HAP-1 (cell line): Measurements from ENCODE around the gene GNG2.

Experiments used
- DNase-seq, 2 experiments: peaks; one replicate each; pipeline ENCODE4 v3.0.0-alpha.2; 2016 to 2020; ENCODE audit warnings: low spot score in 2 of 2
- H3K27me3 ChIP-seq: fragments of 250-450 bp; sonication (Bioruptor Pico); 2 replicates; pipeline ENCODE4 v1.5.1; 2020; ENCODE audit warnings: low read depth, mild to moderate bottlenecking, moderate library complexity
- H3K36me3 ChIP-seq: fragments of 250-450 bp; sonication (Bioruptor Pico); replicated peaks from 2 replicates; pipeline ENCODE4 v1.5.1; 2020; ENCODE audit warnings: mild to moderate bottlenecking
- H3K4me1 ChIP-seq: fragments of 250-450 bp; sonication (Bioruptor Pico); 2 replicates; pipeline ENCODE4 v1.5.1; 2020; ENCODE audit warnings: mild to moderate bottlenecking
- H3K4me3 ChIP-seq: fragments of 250-450 bp; sonication (Bioruptor Pico); 2 replicates; pipeline ENCODE4 v1.5.1; 2020; ENCODE audit warnings: mild to moderate bottlenecking, moderate library complexity
- H3K9me3 ChIP-seq: fragments of 250-450 bp; sonication (Bioruptor Pico); 2 replicates; pipeline ENCODE4 v1.5.1; 2020; ENCODE audit warnings: mild to moderate bottlenecking, moderate library complexity
- in situ Hi-C: fragments of 300-500 bp; cut with MboI; formaldehyde crosslinking; loops from 3 replicates; pipeline ENCODE4 v1.14.3; 2020; ENCODE audit warnings: low sequenced_read_pairs, inconsistent platforms, mixed read lengths

The GNG2 gene

DNA sequence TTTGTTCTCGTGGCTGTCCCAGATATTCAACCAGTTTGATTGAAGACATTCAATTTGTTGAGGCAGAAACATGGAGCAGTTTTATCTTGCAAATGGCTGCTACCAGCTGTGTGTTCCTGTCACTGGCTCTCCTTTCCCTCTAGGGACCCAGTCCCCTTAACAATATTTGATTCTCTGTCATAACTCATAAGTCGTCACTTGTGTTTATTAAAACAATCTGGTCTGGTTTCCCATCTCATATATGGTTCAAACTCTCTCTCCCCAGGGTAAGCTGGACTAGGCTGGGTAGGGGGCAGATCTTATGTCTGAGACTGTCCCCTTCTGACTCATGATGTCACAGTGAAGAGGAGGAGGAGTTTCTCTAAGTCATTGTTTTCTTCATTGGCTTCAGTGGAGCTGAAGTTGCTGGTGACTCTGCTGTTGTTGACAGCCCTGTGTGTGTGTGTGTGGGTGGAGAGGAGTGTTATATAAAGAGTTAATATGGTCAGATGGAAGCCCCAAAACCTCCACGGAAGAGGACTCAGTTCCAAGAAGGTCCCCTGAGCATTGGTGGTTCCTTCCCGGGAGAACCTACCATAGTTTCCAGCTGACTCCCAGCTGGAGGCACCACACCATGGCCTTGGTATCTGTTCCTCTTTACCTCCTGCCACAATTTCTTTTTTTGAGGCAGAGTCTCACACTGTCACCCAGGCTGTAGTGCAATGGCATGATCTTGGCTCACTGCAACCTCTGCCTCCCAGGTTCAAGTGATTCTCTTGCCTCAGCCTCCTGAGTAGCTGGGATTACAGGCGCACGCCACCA is 16.1 kb upstream of the GNG2 start:
- Histone ChIP-seq H3K36me3 (no peaks in the 10 kb centered on the region), H3K27me3 (no peaks in the 10 kb centered on the region), H3K4me1 (peaks cover 12% of the 10 kb centered on the region), H3K4me3 (no peak overlapping the region), H3K9me3 (no peaks in the 10 kb centered on the region)
- no peak for DNase-seq
- in situ Hi-C loops = no loop called here

DNA sequence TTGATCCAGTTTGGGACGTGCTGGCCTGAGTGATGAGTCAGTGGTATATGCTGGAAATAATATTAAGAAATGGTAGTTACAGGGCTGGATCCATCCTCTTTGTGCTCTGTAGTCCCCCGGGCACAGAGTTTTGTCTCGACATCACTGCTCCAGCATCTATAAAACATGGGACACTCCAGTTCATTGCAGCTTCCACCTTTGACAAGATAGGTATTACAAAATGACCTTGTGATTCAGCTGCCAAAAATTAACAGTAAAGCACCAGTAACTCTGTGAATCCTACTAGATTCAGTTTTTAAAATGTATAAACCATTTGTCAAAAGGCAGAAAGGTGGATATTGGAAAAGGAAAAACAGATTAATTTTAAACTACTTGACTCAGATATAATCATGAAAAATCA is 14.6 kb upstream of the GNG2 start:
- Histone ChIP-seq H3K36me3 (no peaks in the 10 kb centered on the region), H3K9me3 (no peaks in the 10 kb centered on the region), H3K4me3 (no peak overlapping the region), H3K27me3 (no peaks in the 10 kb centered on the region), H3K4me1 (peaks cover 12% of the 10 kb centered on the region)
- DNase-seq = no peak
- in situ Hi-C loops = no loop called here

DNA sequence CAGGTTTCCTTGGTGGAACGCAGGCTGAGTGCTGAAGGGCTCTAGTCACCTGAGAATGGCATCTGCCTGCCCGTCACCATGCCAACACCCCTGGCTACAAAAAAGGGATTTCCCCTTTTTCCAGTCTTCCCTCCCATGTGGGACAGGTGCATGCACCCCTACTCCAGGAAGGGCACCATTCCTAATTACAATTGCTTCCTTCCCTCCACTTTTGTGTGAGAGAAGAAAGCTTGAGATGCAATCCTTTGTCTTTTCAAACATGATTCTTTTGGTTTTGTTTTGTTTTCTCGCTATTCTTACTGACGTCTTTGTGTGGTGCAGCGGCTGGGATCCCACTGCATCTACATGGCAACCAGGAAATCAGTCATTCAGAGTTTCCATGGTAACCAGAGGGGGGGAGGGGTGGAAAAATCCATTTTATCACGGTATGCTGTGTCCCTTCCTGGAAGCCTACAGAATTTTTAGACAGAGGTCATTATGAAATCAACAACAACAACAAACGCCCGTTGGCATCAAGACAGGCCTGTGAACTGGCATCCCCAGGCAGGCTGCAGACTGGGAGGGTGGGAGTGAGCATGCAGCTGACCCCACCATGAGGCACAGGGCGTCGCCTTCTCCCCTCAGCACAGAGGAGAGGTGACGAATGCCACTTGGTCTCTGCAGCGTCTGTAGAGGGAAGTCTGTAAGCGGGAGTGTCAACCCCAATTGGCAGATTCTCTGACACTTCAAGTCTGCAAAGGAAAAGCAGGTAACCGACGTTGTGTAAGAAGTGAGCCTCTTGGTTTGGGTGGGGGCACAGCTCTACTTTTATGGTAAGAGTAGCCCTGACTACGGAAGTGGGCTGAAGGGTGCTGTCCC is 13.6 kb upstream of the GNG2 start:
- peak; percentile 65 to 85 for DNase-seq
- peaks cover 12% of the 10 kb centered on the region for H3K4me1 ChIP-seq
- no peaks in the 10 kb centered on the region for H3K9me3 ChIP-seq
- H3K4me3 ChIP-seq = no peak overlapping the region
- no peaks in the 10 kb centered on the region for H3K36me3 ChIP-seq
- H3K27me3 ChIP-seq = no peaks in the 10 kb centered on the region
- in situ Hi-C loops = no loop called here

GRCh38 chr14:51847489-51847796 is 13.0 kb upstream of the GNG2 start:
- in situ Hi-C loops = no loop called here
- Histone ChIP-seq H3K9me3 (no peaks in the 10 kb centered on the region), H3K27me3 (no peaks in the 10 kb centered on the region), H3K36me3 (no peaks in the 10 kb centered on the region), H3K4me1 (peaks cover 12% of the 10 kb centered on the region), H3K4me3 (no peak overlapping the region)
- no peak for DNase-seq

- Histone ChIP-seq H3K4me3 (no peak overlapping the region), H3K36me3 (no peaks in the 10 kb centered on the region), H3K27me3 (peaks cover under 1% of the 10 kb centered on the region; the same call in 1 of the 2 replicates), H3K4me1 (peaks cover 12% of the 10 kb centered on the region), H3K9me3 (no peaks in the 10 kb centered on the region)
- DNase-seq = no peak
- in situ Hi-C loops = no loop called here
Observed at GRCh38 chr14:51848120-51848519, 12.3 kb upstream of the GNG2 start.

- H3K4me1 ChIP-seq = peaks cover 12% of the 10 kb centered on the region
Observed at GRCh38 chr14:51849097-51849496, 11.3 kb upstream of the GNG2 start.

GRCh38 chr14:51850651-51851050 is 9.8 kb upstream of the GNG2 start:
- H3K4me1 ChIP-seq = peaks cover 12% of the 10 kb centered on the region
- no peak overlapping the region for H3K4me3 ChIP-seq
- no peak for DNase-seq
- H3K9me3 ChIP-seq = no peaks in the 10 kb centered on the region
- peaks cover 6% of the 10 kb centered on the region for H3K27me3 ChIP-seq
- in situ Hi-C loops = no loop called here
- no peaks in the 10 kb centered on the region for H3K36me3 ChIP-seq

More at GRCh38 chr14:51849097-51849496, 11.3 kb upstream of the GNG2 start:
- Histone ChIP-seq H3K9me3 (no peaks in the 10 kb centered on the region), H3K36me3 (no peaks in the 10 kb centered on the region), H3K27me3 (peaks cover 6% of the 10 kb centered on the region), H3K4me3 (no peak overlapping the region)
- DNase-seq = no peak
- in situ Hi-C loops = no loop called here

GRCh38 chr14:51852541-51852940 is 7.9 kb upstream of the GNG2 start:
- in situ Hi-C loops = no loop called here
- Histone ChIP-seq H3K36me3 (no peaks in the 10 kb centered on the region), H3K4me3 (no peak overlapping the region), H3K4me1 (no peaks in the 10 kb centered on the region), H3K9me3 (no peaks in the 10 kb centered on the region), H3K27me3 (peaks cover 6% of the 10 kb centered on the region)
- no peak for DNase-seq

DNA sequence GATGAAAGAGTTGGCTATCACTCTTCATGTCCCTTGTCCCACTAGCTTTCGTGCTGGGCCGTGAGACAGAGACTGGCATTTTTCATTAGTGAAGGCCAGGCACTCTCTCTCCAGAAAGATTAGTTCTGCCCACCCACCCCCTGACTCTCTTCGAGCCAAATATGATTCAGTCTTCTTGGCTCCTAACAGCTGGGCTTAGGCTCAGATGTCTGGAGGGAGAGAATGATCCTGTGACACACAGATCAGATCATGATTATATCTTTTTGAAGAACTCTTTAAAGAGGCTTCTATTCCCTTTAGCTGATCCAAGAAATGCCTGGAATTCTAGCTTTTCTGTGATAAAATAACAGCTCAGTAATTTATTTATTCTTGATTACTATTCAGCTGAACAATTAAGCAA is 5.2 kb upstream of the GNG2 start:
- in situ Hi-C loops = no loop called here
- Histone ChIP-seq H3K4me1 (peaks cover 1% of the 10 kb centered on the region; the same call in 1 of the 2 replicates), H3K27me3 (peaks cover 6% of the 10 kb centered on the region), H3K9me3 (no peaks in the 10 kb centered on the region), H3K36me3 (no peaks in the 10 kb centered on the region), H3K4me3 (no peak overlapping the region)
- no peak for DNase-seq

DNA sequence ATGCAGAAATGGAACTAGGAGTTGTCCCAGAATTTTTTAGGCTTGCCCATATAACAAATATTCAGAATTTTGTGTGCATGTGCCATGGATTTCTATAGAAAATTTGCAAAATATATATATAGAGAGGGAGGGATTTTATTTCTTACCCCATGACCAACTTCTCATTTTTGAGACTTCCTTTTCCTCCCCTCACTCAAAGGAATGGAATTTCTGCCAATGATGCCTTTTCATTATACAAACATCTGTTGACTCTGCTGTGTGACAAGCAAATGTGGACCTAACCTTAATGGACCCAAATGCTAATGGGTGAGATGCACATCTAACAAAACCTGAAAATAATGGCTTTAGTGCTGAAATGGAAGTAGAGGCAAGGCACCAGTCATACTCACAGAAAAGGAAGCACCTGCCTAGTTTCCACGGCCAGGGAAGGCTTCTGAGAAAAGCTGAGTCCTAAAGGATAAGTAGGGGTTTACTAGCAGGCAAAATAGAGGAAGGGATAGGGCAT is 3.6 kb upstream of the GNG2 start:
- Histone ChIP-seq H3K9me3 (no peaks in the 10 kb centered on the region), H3K36me3 (no peaks in the 10 kb centered on the region), H3K4me3 (no peak overlapping the region), H3K27me3 (peaks cover 6% of the 10 kb centered on the region), H3K4me1 (peaks cover 10% of the 10 kb centered on the region)
- in situ Hi-C loops = no loop called here
- DNase-seq = no peak

- peaks cover 31% of the 10 kb centered on the region for H3K4me1 ChIP-seq
- H3K36me3 ChIP-seq = no peaks in the 10 kb centered on the region
- in situ Hi-C loops = no loop called here
- no peak overlapping the region for H3K4me3 ChIP-seq
- H3K27me3 ChIP-seq = no peaks in the 10 kb centered on the region
- no peaks in the 10 kb centered on the region for H3K9me3 ChIP-seq
- DNase-seq = no peak
Observed at GRCh38 chr14:51859131-51859530, 1.3 kb upstream of the GNG2 start.

DNA sequence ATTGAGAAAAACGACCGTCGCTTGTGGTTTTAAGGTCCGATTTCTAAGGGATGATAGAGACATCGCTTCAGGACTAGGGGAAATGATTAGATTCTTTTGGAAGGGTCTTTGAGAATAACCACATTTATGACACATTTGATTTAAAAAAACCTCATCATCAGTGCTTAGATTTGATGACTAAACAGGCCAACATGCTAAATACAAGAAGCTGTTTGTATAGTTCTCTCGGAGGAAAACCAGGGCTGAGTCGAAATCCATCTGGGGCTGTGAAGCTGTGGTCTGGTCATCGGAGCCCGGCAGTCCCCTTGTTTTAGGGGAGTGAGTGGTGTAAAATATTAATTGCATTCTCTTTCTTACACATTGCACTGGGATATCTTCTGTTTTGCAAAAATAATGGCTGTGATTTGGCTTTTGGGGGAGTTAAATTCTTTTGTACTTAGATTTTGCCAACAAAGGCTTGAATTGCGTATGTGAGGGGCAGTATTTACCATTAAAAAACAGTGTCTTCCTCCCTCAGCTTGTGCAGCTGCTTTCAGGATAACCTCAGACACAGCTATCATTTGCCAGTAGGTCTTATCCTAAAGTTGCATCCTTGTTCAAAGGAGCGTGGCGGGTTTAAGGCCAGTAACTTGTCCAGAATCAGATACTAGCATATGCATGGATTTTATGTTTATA is 550 bp downstream of the GNG2 start:
- peak overlapping the region; percentile 32 for H3K4me3 ChIP-seq
- peak in 1 of 2 experiments; percentile 40 for DNase-seq
- H3K27me3 ChIP-seq = no peaks in the 10 kb centered on the region
- H3K4me1 ChIP-seq = peaks cover 39% of the 10 kb centered on the region
- H3K36me3 ChIP-seq = no peaks in the 10 kb centered on the region
- H3K9me3 ChIP-seq = no peaks in the 10 kb centered on the region
- in situ Hi-C loops = no loop called here

- in situ Hi-C loops = no loop called here
Observed at GRCh38 chr14:51862176-51862796, 1.9 kb downstream of the GNG2 start.

More at GRCh38 chr14:51862176-51862796, 1.9 kb downstream of the GNG2 start:
- Histone ChIP-seq H3K4me1 (peaks cover 39% of the 10 kb centered on the region), H3K9me3 (no peaks in the 10 kb centered on the region), H3K27me3 (no peaks in the 10 kb centered on the region), H3K36me3 (no peaks in the 10 kb centered on the region), H3K4me3 (no peak overlapping the region)
- no peak for DNase-seq
